Karpas-422 (cell line): ENCODE data around the gene DIP2C. TPM values are rescaled to one million over a fixed set of nuclear protein-coding genes. Genes with fewer than 3 reads are reported as not detected.

Source experiments
- DNase-seq: peaks from one replicate; pipeline ENCODE4 v3.0.0-alpha.2; 2015
- H2AFZ ChIP-seq: fragments of 200-600 bp; sonication (generic); 2 replicates; pipeline ENCODE4 v1.6.1; 2014; ENCODE audit warnings: antibody characterized with exemption, low read length, mixed read lengths
- H3K27ac ChIP-seq: fragments of 200-600 bp; sonication (generic); 2 replicates; pipeline ENCODE4 v1.5.1; 2014; ENCODE audit warnings: mild to moderate bottlenecking, low read length, moderate library complexity
- H3K27me3 ChIP-seq: fragments of 200-600 bp; sonication (generic); 2 replicates; pipeline ENCODE4 v1.6.1; 2014; ENCODE audit warnings: low read length, mixed read lengths
- H3K36me3 ChIP-seq: fragments of 200-600 bp; sonication (generic); 2 replicates; pipeline ENCODE4 v1.6.1; 2014; ENCODE audit warnings: low read length, mixed read lengths; ENCODE audit not compliant: insufficient read depth
- H3K4me1 ChIP-seq: fragments of 200-600 bp; sonication (generic); 2 replicates; pipeline ENCODE4 v1.6.1; 2014; ENCODE audit warnings: mild to moderate bottlenecking, low read length, mixed read lengths
- H3K4me2 ChIP-seq: fragments of 200-600 bp; sonication (generic); 2 replicates; pipeline ENCODE4 v1.6.1; 2014; ENCODE audit warnings: low read length, low read depth, mild to moderate bottlenecking; ENCODE audit not compliant: poor library complexity, severe bottlenecking
- H3K4me3 ChIP-seq: fragments of 200-600 bp; sonication (generic); 2 replicates; pipeline ENCODE4 v1.5.1; 2014; ENCODE audit warnings: mild to moderate bottlenecking, antibody characterized with exemption, low read length, mixed read lengths
- H3K79me2 ChIP-seq: fragments of 200-600 bp; sonication (generic); 2 replicates; pipeline ENCODE4 v1.6.1; 2014; ENCODE audit warnings: mild to moderate bottlenecking, low read length, mixed read lengths
- H3K9ac ChIP-seq: fragments of 200-600 bp; sonication (generic); 2 replicates; pipeline ENCODE4 v1.6.0; 2014; ENCODE audit warnings: low read length
- H3K9me2 ChIP-seq: fragments of 200-600 bp; sonication (generic), shearing (Covaris generic); replicated peaks from 2 replicates; pipeline ENCODE4 v1.6.0; 2014; ENCODE audit warnings: mild to moderate bottlenecking, low read length, moderate library complexity; ENCODE audit not compliant: insufficient read depth
- H3K9me3 ChIP-seq: fragments of 300-700, 200-600 bp; sonication (generic); 2 replicates; pipeline ENCODE4 v1.6.1; 2014; ENCODE audit warnings: low read length, mixed read lengths
- H4K20me1 ChIP-seq: fragments of 200-600 bp; sonication (generic); 2 replicates; pipeline ENCODE4 v1.6.1; 2014; ENCODE audit warnings: mild to moderate bottlenecking, antibody characterized with exemption, low read length, low read depth; ENCODE audit not compliant: insufficient read depth
- total RNA-seq: library from RNA; depleted of rRNA; stranded (reverse); fragments of >200 nt; shearing (Covaris generic); gene quantifications from 2 replicates; pipeline ENCODE4 v1.2.3, GENCODE V29; 2014; ENCODE audit warnings: low replicate concordance

The DIP2C gene
- total RNA-seq, 1 experiment from 2014 or later = 0.11 TPM

DNA sequence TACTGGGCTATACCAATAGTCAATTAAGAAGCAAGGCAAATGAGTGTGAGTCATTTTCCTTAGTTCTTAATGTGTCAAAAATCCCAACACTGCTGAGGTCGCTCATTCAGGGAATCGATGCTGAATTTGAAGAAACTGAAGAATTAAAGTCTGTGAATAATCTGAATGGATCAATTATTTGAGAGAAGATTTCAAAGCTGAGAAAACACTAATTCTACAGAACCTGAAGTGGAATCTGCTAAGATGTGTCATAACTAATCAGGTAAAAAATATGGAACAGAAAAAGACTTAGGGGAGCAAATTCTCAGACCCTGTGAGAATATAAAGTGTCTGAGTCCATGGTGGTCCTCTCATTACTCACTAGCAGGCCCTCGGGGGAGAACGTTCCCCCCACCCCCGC is 125.6 kb downstream of the DIP2C start:
- H3K4me3 ChIP-seq = no peak overlapping the region
- DNase-seq = no peak
- no peak overlapping the region for H2AFZ ChIP-seq
- no peak overlapping the region for H3K4me2 ChIP-seq
- H3K79me2 ChIP-seq = no peaks in the 10 kb centered on the region
- H3K27me3 ChIP-seq = 0 out of 2 replicates have a peak, but pooled peaks cover 2% of the 10 kb centered on the region
- H3K4me1 ChIP-seq = no peaks in the 10 kb centered on the region
- H3K9me2 ChIP-seq = no peaks in the 10 kb centered on the region
- H3K36me3 ChIP-seq = no peaks in the 10 kb centered on the region
- H3K27ac ChIP-seq = no peak overlapping the region
- no peak overlapping the region for H3K9ac ChIP-seq
- no peaks in the 10 kb centered on the region for H4K20me1 ChIP-seq
- peaks cover 3% of the 10 kb centered on the region for H3K9me3 ChIP-seq

GRCh38 chr10:562142-562541 is 127.3 kb downstream of the DIP2C start:
- Histone ChIP-seq H3K79me2 (no peaks in the 10 kb centered on the region), H3K9me3 (peaks cover 3% of the 10 kb centered on the region), H3K27ac (no peak overlapping the region), H3K4me3 (no peak overlapping the region), H3K9ac (no peak overlapping the region), H3K4me2 (no peak overlapping the region), H3K9me2 (no peaks in the 10 kb centered on the region), H3K27me3 (0 out of 2 replicates have a peak, but pooled peaks cover 2% of the 10 kb centered on the region), H4K20me1 (no peaks in the 10 kb centered on the region), H2AFZ (no peak overlapping the region), H3K36me3 (no peaks in the 10 kb centered on the region), H3K4me1 (no peaks in the 10 kb centered on the region)
- no peak for DNase-seq

DNA sequence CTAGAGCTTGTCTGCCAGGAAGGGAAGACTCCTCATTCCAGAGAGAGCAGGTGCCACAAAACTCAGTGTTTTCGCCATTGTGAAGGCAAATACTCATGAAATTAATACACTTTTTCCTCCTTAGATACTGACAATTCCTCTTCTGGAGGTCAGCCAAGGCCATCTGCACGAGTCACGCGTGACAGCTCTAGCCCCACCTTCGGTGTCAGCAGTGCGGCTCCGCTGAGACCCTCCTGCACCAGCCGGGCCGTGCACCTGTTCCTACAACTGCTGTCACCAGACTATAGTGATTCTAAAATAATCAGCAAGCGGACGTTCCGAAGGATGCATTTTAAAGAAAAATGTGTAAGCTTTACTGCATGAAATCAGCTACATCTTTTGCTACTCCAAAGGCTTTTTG is 127.7 kb downstream of the DIP2C start:
- no peak overlapping the region for H3K4me2 ChIP-seq
- peaks cover 3% of the 10 kb centered on the region for H3K9me3 ChIP-seq
- H3K4me1 ChIP-seq = no peaks in the 10 kb centered on the region
- no peak overlapping the region for H3K4me3 ChIP-seq
- no peak overlapping the region for H2AFZ ChIP-seq
- no peak for DNase-seq
- H4K20me1 ChIP-seq = no peaks in the 10 kb centered on the region
- no peaks in the 10 kb centered on the region for H3K36me3 ChIP-seq
- H3K79me2 ChIP-seq = no peaks in the 10 kb centered on the region
- no peak overlapping the region for H3K27ac ChIP-seq
- H3K9ac ChIP-seq = no peak overlapping the region
- 0 out of 2 replicates have a peak, but pooled peaks cover 2% of the 10 kb centered on the region for H3K27me3 ChIP-seq
- H3K9me2 ChIP-seq = no peaks in the 10 kb centered on the region

DNA sequence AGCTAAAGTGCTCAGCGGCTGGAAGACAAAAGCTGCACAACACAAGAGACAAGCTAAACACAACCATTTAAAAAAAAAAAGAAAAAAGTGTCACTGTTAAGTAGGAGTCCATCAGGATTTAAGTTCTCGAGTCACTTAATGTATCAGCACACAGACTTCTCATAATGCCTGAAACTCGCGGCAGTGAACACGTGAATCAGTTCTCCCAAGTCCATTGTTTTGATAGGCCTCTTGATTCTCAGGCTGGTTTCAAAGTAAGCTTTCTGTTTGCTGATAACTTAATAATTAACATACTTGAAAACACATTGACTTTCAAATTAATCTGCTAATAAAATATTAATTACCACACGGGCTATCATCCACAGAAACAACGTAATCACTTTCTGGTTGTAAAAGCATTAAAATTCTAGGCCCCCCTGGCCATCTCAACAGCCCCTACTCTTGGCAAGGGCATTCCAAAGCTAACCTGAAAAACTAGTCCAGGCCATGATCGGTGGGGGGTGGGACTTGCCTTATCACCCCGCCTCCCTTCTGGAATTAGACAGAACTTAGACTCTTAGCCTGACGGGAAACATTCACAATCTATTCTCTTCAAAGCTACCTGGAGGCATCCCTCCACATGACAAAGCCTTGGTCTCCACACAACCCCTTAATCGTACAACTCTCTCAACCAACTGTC is 129.0 kb downstream of the DIP2C start:
- DNase-seq = no peak
- H3K27me3 ChIP-seq = 0 out of 2 replicates have a peak, but pooled peaks cover 2% of the 10 kb centered on the region
- peaks cover 3% of the 10 kb centered on the region for H3K9me3 ChIP-seq

GRCh38 chr10:559767-560047 is 129.8 kb downstream of the DIP2C start:
- H3K9me3 ChIP-seq = peaks cover 3% of the 10 kb centered on the region
- H3K4me3 ChIP-seq = no peak overlapping the region
- H3K27ac ChIP-seq = no peak overlapping the region
- H3K4me1 ChIP-seq = no peaks in the 10 kb centered on the region
- H3K4me2 ChIP-seq = no peak overlapping the region
- H3K27me3 ChIP-seq = 0 out of 2 replicates have a peak, but pooled peaks cover under 1% of the 10 kb centered on the region
- H4K20me1 ChIP-seq = no peaks in the 10 kb centered on the region
- H3K36me3 ChIP-seq = no peaks in the 10 kb centered on the region
- no peaks in the 10 kb centered on the region for H3K9me2 ChIP-seq
- no peak overlapping the region for H3K9ac ChIP-seq
- no peak for DNase-seq
- H3K79me2 ChIP-seq = no peaks in the 10 kb centered on the region
- H2AFZ ChIP-seq = no peak overlapping the region

More for the DNA sequence above, 129.0 kb downstream of the DIP2C start:
- Histone ChIP-seq H3K4me2 (no peak overlapping the region), H3K36me3 (no peaks in the 10 kb centered on the region), H3K79me2 (no peaks in the 10 kb centered on the region), H3K4me1 (no peaks in the 10 kb centered on the region), H3K9me2 (no peaks in the 10 kb centered on the region), H3K27ac (no peak overlapping the region), H3K9ac (no peak overlapping the region), H3K4me3 (no peak overlapping the region), H4K20me1 (no peaks in the 10 kb centered on the region), H2AFZ (no peak overlapping the region)

GRCh38 chr10:558891-559766 is 130.3 kb downstream of the DIP2C start:
- H3K9ac ChIP-seq = no peak overlapping the region
- no peak overlapping the region for H2AFZ ChIP-seq
- H3K4me1 ChIP-seq = no peaks in the 10 kb centered on the region
- no peaks in the 10 kb centered on the region for H3K79me2 ChIP-seq
- H3K27ac ChIP-seq = no peak overlapping the region
- H4K20me1 ChIP-seq = no peaks in the 10 kb centered on the region
- H3K9me2 ChIP-seq = no peaks in the 10 kb centered on the region
- no peaks in the 10 kb centered on the region for H3K36me3 ChIP-seq
- peaks cover 3% of the 10 kb centered on the region; the same call in 1 of the 2 replicates for H3K9me3 ChIP-seq
- H3K4me3 ChIP-seq = no peak overlapping the region
- H3K4me2 ChIP-seq = no peak overlapping the region
- no peak for DNase-seq
- no peaks in the 10 kb centered on the region for H3K27me3 ChIP-seq

- no peaks in the 10 kb centered on the region for H3K27me3 ChIP-seq
- H3K79me2 ChIP-seq = no peaks in the 10 kb centered on the region
- no peak for DNase-seq
- H4K20me1 ChIP-seq = no peaks in the 10 kb centered on the region
- no peak overlapping the region for H3K4me2 ChIP-seq
- H3K9ac ChIP-seq = no peak overlapping the region
- no peak overlapping the region for H3K4me3 ChIP-seq
- H3K27ac ChIP-seq = no peak overlapping the region
- H3K4me1 ChIP-seq = no peaks in the 10 kb centered on the region
- no peaks in the 10 kb centered on the region for H3K36me3 ChIP-seq
- H2AFZ ChIP-seq = no peak overlapping the region
- no peaks in the 10 kb centered on the region for H3K9me2 ChIP-seq
- no peaks in the 10 kb centered on the region for H3K9me3 ChIP-seq
These were observed 131.1 kb downstream of the DIP2C start for GRCh38 chr10:558364-558763.

GRCh38 chr10:557792-558328 is 131.6 kb downstream of the DIP2C start:
- Histone ChIP-seq H3K9ac (no peak overlapping the region), H3K4me2 (no peak overlapping the region), H4K20me1 (no peaks in the 10 kb centered on the region), H3K4me3 (no peak overlapping the region), H3K79me2 (no peaks in the 10 kb centered on the region), H3K9me3 (no peaks in the 10 kb centered on the region), H3K27me3 (no peaks in the 10 kb centered on the region), H3K9me2 (no peaks in the 10 kb centered on the region), H3K27ac (no peak overlapping the region), H2AFZ (no peak overlapping the region), H3K36me3 (no peaks in the 10 kb centered on the region), H3K4me1 (no peaks in the 10 kb centered on the region)
- DNase-seq = no peak
